Smooth muscle cell (in vitro differentiated cells): ENCODE measurements around the gene SLC25A21. TPM values are rescaled to one million over a fixed set of nuclear protein-coding genes. Genes with fewer than 3 reads are reported as not detected.
A peak's percentile ranks its signal among the peaks of the same experiment; 100 is the strongest.

ENCODE experiments used
- DNase-seq: peaks from one replicate; lab custom pipeline; 2025; ENCODE audit not compliant: unreplicated experiment; lab: John Stamatoyannopoulos, UW
- H2AFZ ChIP-seq: fragments of 200-600 bp; sonication (generic); 2 replicates; pipeline ENCODE4 v1.6.0; 2016; ENCODE audit warnings: antibody characterized with exemption, low read depth, mild to moderate bottlenecking
- H3F3A ChIP-seq: fragments of 200-600 bp; sonication (generic); 2 replicates; pipeline ENCODE4 v1.6.0; 2017; ENCODE audit warnings: antibody characterized with exemption, low read depth
- H3K27ac ChIP-seq: fragments of 200-600 bp; sonication (generic); 2 replicates; pipeline ENCODE4 v1.5.1; 2016; ENCODE audit warnings: low read depth, mild to moderate bottlenecking
- H3K27me3 ChIP-seq: fragments of 200-600 bp; sonication (generic); 2 replicates; pipeline ENCODE4 v1.6.1; 2016; ENCODE audit warnings: low read depth, mild to moderate bottlenecking
- H3K36me3 ChIP-seq: fragments of 200-600 bp; sonication (generic); 2 replicates; pipeline ENCODE4 v1.5.1; 2016; ENCODE audit warnings: low read depth
- H3K4me1 ChIP-seq: fragments of 200-600 bp; sonication (generic); 2 replicates; pipeline ENCODE4 v1.5.1; 2016; ENCODE audit warnings: low read depth
- H3K4me2 ChIP-seq: fragments of 200-600 bp; sonication (generic); 2 replicates; pipeline ENCODE4 v1.6.0; 2016; ENCODE audit warnings: mild to moderate bottlenecking
- H3K4me3 ChIP-seq: fragments of 200-600 bp; sonication (generic); 2 replicates; pipeline ENCODE4 v1.5.1; 2016; ENCODE audit warnings: mild to moderate bottlenecking
- H3K79me2 ChIP-seq: fragments of 200-600 bp; sonication (generic); 2 replicates; pipeline ENCODE4 v1.6.0; 2016; ENCODE audit warnings: low read depth, mild to moderate bottlenecking
- H3K9ac ChIP-seq: fragments of 200-600 bp; sonication (generic); 2 replicates; pipeline ENCODE4 v1.6.0; 2016; ENCODE audit warnings: low read depth
- H3K9me3 ChIP-seq: fragments of 200-600 bp; sonication (generic); replicated peaks from 2 replicates; pipeline ENCODE4 v1.5.1; 2016; ENCODE audit warnings: low read depth
- H4K20me1 ChIP-seq: fragments of 200-600 bp; sonication (generic); 2 replicates; pipeline ENCODE4 v1.6.0; 2016; ENCODE audit warnings: low read depth
- WGBS: methylation state at CpG from one replicate; pipeline ENCODE4 v1.1.7; 2016; ENCODE audit warnings: low lambda C conversion rate; 5-methylcytosine and 5-hydroxymethylcytosine counted together
- polyA plus RNA-seq: library from polyadenylated mRNA; unstranded; fragments of >200 nt; fragmentation: Nextera tagmentation; extraction: Ambion mirVana; gene quantifications from 2 replicates; pipeline ENCODE4 v1.2.1, GENCODE V29; 2016
- total RNA-seq: library from RNA; depleted of rRNA; stranded (reverse); fragments of >200 nt; gene quantifications from 2 replicates; pipeline ENCODE4 v1.2.3, GENCODE V29; 2014
- TF ChIP-seq, protein P1 (sequence below): fragments of 200-600 bp; sonication (generic); IDR thresholded peaks from 2 replicates; pipeline ENCODE4 v1.5.1; 2017; ENCODE audit warnings: borderline replicate concordance, mild to moderate bottlenecking, antibody characterized with exemption; ENCODE audit not compliant: insufficient read depth, poor library complexity, severe bottlenecking

SLC25A21 gene
- total and polyA plus RNA-seq, 2 experiments from 2014 or later = 1.1 TPM; not detected in 1

DNA sequence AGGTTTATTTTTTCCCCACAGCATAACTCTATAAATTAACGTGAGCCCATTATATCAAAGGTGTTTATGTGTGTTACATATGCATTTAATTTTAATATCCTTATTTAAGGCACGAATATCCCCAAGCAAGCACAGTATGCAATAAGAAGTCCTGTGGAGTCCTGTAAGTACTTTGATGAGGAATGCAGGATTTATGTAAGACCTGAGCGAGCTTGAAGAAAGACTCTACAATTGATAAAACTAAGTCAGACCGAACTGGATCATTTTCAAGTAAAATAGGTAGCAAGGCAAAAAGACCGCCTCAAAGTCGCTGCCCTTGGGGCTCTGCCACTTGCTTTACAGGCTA is 755 bp downstream of the SLC25A21 start:
- Histone ChIP-seq H3K4me2 (peak overlapping the region; percentile 94), H2AFZ (peak overlapping the region; percentile 95), H3K36me3 (no peaks in the 10 kb centered on the region), H3K27me3 (no peaks in the 10 kb centered on the region), H3F3A (no peaks in the 10 kb centered on the region), H3K4me3 (peak overlapping the region; percentile 92), H4K20me1 (no peaks in the 10 kb centered on the region), H3K9me3 (no peaks in the 10 kb centered on the region), H3K4me1 (peaks cover 5% of the 10 kb centered on the region), H3K27ac (peak overlapping the region; percentile 65), H3K79me2 (no peaks in the 10 kb centered on the region), H3K9ac (no peak overlapping the region)
- no peak for DNase-seq
- TF ChIP-seq, protein P1, sequence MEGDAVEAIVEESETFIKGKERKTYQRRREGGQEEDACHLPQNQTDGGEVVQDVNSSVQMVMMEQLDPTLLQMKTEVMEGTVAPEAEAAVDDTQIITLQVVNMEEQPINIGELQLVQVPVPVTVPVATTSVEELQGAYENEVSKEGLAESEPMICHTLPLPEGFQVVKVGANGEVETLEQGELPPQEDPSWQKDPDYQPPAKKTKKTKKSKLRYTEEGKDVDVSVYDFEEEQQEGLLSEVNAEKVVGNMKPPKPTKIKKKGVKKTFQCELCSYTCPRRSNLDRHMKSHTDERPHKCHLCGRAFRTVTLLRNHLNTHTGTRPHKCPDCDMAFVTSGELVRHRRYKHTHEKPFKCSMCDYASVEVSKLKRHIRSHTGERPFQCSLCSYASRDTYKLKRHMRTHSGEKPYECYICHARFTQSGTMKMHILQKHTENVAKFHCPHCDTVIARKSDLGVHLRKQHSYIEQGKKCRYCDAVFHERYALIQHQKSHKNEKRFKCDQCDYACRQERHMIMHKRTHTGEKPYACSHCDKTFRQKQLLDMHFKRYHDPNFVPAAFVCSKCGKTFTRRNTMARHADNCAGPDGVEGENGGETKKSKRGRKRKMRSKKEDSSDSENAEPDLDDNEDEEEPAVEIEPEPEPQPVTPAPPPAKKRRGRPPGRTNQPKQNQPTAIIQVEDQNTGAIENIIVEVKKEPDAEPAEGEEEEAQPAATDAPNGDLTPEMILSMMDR = no peak
- 5% methylated on average over 6 of the region's 6 CpGs for WGBS

DNA sequence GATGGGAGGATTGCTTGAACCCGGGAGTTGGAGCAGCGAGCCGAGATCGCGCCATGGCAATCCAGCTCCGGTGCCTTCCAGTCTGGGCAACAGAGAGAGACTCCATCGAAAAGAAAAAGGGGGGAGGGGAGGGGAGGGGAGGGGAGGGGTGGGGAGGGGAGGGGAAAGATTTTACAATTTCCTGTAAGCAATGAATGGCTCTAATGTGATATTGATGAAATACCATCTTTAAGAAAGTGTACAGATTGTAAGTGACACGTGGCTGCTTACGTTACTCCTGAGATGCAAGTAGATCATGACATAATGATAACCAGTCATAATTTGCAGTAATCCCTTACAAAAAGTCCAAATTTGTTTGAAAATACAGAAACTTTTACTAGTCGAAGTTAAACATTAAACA is 1.4 kb downstream of the SLC25A21 start:
- Histone ChIP-seq H4K20me1 (no peaks in the 10 kb centered on the region), H3K4me3 (no peak overlapping the region), H3K9ac (no peak overlapping the region), H3K4me1 (peaks cover 5% of the 10 kb centered on the region), H3K79me2 (no peaks in the 10 kb centered on the region), H3K9me3 (no peaks in the 10 kb centered on the region), H3K4me2 (no peak overlapping the region), H3F3A (no peaks in the 10 kb centered on the region), H3K27me3 (no peaks in the 10 kb centered on the region), H3K27ac (no peak overlapping the region), H3K36me3 (no peaks in the 10 kb centered on the region), H2AFZ (no peak overlapping the region)
- TF ChIP-seq, protein P1 = no peak
- 85% methylated on average over 9 of the region's 10 CpGs for WGBS
- no peak for DNase-seq

DNA sequence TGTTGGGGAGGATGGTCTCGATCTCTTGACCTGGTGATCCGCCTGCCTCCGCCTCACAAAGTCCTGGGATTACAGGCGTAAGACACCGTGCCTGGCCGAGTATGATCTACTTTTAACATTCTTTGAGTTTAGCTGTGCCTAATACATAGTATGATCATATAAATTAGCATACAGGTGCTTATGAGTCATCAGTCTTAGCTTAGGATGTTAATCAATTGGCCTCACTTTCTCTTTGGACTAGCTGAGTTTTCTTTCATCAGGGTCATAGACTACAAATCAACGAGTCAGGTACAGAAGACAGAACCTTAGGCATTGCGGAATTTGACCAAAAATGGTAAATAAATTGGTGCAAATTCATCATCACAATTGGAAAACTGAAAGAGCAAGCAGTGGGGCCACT is 2.2 kb downstream of the SLC25A21 start:
- Histone ChIP-seq H3K4me2 (no peak overlapping the region), H3K27me3 (no peaks in the 10 kb centered on the region), H2AFZ (no peak overlapping the region), H4K20me1 (no peaks in the 10 kb centered on the region), H3K4me3 (no peak overlapping the region), H3K9me3 (no peaks in the 10 kb centered on the region), H3K79me2 (no peaks in the 10 kb centered on the region), H3K9ac (no peak overlapping the region), H3K36me3 (no peaks in the 10 kb centered on the region), H3F3A (no peaks in the 10 kb centered on the region), H3K4me1 (peaks cover 5% of the 10 kb centered on the region), H3K27ac (no peak overlapping the region)
- 96% methylated on average over 8 of the region's 8 CpGs for WGBS
- TF ChIP-seq, protein P1 = no peak
- DNase-seq = no peak

DNA sequence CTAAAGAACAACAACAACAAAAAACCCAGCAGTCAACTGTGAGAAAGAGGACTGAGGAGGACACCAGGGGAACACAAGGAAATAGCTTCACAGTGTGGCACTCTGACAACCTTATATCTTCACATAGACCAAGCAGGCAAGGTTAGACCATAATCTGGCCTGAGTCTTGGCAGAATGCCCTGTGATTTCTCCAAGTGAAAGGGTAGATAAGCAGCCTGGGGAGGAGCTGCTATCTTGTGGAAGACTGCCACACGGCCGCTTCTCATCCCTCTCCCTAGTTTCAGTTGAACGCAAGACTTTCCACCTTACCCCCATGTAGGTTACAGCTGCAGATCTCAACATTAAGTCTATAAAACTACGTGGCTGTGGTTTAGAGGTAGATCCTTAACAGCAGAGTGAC is 3.7 kb downstream of the SLC25A21 start:
- WGBS = 88% methylated on average over 4 of the region's 4 CpGs
- no peak for DNase-seq
- Histone ChIP-seq H4K20me1 (no peaks in the 10 kb centered on the region), H3K9ac (no peak overlapping the region), H3K4me2 (no peak overlapping the region), H3K4me1 (peaks cover 5% of the 10 kb centered on the region), H3K79me2 (no peaks in the 10 kb centered on the region), H3K9me3 (no peaks in the 10 kb centered on the region), H3K36me3 (no peaks in the 10 kb centered on the region), H3K27ac (no peak overlapping the region), H3F3A (no peaks in the 10 kb centered on the region), H3K27me3 (no peaks in the 10 kb centered on the region), H2AFZ (no peak overlapping the region), H3K4me3 (no peak overlapping the region)
- TF ChIP-seq, protein P1 = no peak
